Middle frontal gyrus (tissue), 1 donor: ENCODE data around the gene MGAT4B.

Experiments used
- DNase-seq: peaks from one replicate; pipeline ENCODE4 v3.0.0-alpha.2; 2015; ENCODE audit warnings: low spot score; ENCODE audit errors: extremely low spot score

MGAT4B gene

GRCh38 chr5:179771311-179771895 lies 35.3 kb downstream of the MGAT4B start:
- no peak for DNase-seq

DNA sequence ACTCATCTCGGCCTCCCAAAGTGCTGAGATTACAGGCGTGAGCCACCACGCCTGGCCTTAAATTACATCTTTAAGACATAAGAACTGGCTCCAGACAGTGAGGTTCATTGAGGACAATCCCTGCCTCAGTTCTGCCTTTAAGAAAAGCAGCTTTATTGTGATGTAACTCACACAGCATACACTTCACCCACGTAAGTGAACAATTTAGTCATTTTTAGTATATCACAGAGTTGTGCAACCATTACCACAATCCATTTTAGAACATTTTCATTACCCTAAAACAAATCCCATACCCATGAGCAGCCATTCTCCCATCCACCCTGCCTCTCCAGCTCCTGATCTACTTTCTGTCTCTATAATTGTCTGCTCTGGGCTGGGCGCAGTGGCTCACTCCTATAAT lies 36.9 kb downstream of the MGAT4B start:
- no peak for DNase-seq

GRCh38 chr5:179769271-179769670 lies 37.4 kb downstream of the MGAT4B start:
- no peak for DNase-seq

DNA sequence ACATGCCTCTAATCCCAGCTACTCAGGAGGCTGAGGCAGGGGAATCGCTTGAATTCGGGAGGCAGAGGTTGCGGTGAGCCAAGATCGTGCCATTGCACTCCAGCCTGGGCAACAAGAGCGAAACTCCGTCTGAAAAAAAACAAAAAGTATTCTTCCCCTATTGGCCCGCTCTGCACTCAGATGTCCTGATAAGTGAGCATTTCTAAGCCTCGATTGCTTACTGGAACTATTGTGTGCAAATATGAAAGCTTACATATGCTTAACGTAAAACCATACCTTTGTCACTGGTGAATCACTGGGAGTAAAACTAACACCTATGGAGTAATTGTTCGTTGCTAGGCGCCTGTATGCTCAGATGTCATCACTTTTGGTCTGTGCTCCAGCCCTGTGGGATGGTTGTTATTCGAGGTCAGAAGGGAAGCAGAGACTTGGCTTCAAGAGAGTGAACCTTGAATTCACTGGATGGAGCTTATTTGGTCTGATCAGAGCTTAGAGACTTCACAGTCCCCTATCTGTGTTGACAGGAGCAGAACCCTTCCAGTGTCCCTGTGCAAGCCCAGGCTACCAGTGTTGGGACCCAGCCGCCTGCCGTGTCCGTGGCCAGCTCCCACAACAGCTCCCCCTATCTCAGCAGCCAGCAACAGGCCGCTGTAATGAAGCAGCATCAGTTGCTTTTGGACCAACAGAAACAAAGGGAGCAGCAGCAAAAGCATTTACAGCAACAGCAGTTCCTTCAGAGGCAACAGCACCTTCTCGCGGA lies 38.2 kb downstream of the MGAT4B start:
- DNase-seq = no peak

DNA sequence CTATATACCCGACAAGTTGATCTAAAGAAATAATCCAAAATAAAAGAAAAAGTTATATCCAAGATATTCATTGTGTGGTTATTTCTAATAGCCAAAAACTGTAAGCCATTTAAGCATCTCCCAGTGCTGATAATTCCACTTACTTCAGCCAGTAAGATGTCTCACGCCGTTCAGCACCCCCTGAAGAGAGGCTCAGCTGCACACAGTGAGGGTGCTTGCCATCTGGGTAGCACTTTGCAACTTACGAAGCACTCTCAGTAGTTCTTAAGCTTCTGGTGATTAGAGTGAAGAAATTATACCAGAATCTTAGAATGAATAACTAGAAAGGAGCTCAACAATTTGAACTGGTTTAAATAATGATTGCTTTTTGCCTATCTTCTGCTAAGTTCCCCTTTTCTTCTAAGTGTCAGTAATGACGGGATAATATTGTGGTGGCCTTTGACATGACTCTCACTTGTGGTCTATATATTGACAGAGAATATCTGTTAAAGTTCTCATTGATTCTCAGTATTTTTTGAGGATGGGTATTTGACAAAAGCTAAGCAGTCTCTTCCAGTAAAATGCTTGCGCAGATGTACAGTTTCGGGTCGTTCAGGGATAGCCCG lies 39.1 kb downstream of the MGAT4B start:
- no peak for DNase-seq

GRCh38 chr5:179766726-179767455 lies 39.8 kb downstream of the MGAT4B start:
- DNase-seq = no peak

GRCh38 chr5:179766021-179766725 lies 40.5 kb downstream of the MGAT4B start:
- DNase-seq = no peak

DNA sequence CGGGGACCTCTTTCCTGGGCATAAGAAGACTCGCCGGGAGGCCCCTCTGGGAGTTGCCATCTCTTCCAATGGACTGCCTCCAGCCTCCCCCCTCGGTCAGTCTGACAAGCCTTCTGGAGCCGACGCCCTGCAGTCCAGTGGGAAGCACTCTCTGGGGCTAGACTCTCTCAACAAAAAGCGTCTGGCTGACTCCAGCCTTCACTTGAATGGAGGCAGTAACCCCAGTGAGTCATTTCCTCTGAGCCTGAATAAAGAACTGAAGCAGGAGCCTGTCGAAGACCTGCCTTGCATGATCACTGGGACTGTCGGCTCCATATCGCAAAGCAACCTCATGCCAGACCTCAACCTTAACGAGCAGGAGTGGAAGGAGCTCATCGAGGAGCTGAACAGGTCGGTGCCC lies 41.3 kb downstream of the MGAT4B start:
- DNase-seq = no peak

GRCh38 chr5:179764056-179764455 lies 42.6 kb downstream of the MGAT4B start:
- no peak for DNase-seq

DNA sequence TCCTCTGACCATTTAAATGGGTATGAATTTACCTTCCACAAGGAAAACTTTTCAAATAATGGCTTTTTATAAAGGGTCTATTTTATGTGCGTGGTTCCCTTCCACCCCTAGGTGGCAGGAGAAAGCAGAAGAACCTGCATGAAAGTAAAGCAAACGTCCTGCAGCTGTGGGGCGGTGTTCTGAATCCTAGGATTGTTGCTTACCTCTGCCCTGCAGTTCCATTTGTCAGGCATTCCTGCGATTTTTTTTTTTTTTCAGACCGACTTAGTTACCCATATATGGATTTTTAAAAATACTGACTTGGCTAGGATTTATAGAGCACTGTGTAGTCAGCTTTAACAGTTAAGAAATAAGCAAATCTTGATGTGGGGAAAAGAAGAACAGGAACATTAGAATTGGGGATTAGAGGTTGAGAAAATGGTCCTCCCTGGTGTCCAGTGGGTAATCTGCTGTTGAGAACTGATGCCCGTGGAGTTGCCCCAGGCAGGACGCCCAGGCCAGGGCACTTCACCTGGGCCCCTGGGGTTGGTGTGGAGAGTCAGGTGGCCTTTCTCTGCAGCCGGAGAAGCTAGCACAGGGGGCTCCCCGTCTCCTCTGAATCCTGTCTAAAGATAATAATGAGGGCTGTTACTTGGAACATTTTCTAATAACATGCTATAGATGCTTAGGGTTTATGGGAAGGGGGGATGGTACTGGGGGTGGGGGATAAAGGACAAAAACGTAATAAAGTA lies 43.3 kb downstream of the MGAT4B start:
- DNase-seq = no peak

DNA sequence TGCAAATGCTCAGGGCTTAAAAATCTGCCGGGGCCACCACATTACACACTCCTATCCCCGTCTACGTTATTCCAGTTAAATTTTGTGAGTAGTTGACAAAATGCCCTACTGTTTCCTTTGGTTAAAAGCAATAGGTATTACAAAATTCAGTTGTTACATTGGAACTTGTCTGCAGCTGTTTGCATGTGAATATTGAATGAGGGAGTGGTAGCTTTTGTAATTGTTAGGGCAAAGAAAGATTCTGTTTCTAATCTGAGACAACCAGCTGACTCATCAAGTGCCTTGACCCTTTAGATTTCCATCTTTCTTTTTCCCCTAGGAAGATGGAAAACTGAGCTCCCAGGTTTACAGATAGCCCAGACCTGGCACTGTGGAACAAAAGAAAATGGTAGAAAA lies 43.9 kb downstream of the MGAT4B start:
- no peak for DNase-seq

DNA sequence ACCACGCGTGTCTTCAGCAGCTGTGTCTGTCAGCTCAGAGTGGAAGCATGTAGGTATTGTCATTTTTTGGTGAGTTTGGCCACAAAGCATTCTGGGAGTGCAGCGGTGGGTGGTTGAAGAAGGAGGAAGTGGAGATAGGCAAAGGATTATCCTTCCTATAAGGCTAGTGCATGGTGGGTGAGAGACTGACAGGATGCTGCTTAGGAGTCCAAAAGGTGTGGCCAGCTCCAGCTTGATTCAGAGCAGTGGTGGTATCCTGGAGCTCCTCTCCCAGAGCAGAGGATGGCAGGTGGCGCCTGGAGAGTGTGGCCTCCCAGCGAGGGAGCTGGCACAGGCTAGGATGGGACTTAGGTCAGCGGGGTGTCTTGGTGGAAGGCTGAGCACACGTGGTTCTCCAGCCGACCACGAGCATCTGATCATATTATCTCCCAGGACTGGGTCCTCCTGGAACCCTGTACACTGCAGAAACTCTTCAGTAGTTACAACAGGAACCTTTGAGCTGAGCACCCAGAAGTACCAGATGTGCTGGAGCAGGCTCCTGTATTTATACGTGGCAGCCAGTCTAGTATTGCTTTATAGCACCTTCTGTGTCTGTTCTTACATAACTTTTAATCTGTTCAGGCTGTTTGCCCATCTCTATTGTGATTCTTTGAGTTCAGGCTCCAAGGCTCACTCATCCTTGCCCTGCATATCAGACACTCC lies 44.4 kb downstream of the MGAT4B start:
- DNase-seq = no peak

DNA sequence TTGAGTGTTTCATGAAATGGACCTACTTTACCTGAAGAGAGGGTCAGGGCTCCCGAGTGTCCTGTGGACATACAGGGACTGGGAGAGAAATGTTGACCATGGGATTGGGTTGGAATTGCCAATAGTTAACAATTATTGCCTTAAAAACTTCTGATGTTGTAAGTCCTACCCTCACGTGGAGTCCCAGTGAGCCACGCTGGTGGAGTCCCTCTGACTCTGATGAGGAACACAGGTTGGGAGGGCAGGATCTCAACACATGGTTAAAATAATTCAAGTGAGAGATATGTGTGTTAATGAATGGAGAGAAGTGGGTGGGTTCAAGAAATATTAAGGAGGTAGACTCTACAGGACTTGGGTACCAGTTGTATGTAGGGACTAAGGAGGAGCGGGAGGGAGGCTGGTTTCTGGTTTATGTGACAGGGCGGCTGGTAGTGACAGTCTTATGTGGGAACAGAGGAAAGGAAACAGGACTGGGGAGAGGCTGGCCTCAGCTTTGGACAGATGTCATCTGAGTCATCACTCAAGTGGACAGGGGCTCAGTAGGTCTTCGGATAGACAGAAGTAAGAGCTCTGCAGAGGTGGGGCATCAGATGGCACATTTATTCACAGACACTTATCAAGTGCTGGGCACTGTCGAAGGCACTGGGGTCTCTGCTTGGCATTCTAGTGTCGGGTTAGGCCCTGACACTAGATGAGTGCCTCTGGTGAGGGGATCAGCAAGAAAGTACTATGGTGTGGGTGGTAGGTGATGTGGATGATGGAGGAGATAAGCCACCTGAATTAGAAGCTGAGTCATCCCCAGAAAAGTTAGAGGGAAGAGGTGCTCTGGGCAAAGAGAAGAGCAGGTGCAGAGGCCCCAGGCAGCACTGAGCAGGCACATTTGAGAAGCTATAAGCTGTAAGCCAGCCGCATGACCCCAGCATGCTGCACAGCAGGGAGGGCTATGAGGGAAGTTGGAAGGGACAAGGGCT lies 46.8 kb downstream of the MGAT4B start:
- DNase-seq = no peak

DNA sequence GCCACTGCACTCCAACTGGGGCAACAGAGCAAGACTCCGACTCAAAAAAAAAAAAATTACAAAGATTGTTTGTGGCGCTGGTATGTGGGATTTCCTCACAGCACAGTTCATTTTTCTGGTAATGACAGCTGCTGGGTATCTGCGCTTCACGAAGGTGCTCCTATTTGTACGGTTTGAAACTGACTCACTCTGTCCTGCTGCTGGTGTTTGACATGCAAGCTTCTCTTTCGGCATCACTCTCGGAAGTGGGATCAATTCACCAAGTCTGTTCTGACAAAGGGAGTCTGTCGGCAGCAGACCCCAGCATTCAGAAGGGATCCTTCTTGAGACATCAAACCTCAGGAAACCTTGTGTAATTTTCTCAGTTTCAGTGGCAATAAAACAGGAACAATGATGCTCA lies 47.7 kb downstream of the MGAT4B start:
- DNase-seq = no peak

DNA sequence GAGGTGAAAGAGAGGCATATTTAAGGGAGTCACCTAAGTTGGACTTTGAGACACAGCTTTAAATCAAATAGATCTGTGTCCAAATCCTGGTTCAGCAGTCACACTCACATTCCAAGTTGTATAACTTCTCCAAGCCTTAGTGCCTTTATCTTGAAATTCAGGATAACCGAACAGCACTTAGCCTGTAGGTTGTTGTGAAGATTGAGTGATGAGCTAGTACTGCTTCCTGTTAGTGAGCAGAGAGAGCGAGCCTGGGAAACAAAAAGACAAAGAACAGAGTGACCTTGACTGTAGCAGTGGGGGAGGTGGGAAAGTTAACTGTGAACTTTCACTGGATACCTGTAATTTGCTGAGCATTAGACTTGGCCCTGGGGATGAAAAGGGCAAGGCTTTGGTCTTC lies 51.6 kb downstream of the MGAT4B start:
- no peak for DNase-seq

DNA sequence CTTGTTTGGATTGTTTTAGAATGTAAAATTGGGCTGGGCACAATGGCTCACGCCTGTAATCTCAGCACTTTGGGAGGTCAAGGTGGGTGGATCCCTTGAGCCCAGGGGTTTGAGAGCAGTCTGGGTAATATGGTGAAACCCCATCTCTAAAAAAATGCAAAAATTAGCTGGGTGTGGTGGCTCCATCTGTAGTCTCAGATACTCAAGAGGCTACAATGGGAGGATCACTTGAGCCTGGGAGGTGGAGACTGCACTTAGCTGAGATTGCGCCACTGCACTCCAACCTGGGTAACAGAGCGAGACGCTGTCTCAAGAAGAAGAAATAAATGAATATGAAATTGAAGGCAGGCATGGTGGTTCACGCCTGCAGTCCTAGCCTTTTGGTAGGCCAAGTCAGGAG lies 52.7 kb downstream of the MGAT4B start:
- no peak for DNase-seq

DNA sequence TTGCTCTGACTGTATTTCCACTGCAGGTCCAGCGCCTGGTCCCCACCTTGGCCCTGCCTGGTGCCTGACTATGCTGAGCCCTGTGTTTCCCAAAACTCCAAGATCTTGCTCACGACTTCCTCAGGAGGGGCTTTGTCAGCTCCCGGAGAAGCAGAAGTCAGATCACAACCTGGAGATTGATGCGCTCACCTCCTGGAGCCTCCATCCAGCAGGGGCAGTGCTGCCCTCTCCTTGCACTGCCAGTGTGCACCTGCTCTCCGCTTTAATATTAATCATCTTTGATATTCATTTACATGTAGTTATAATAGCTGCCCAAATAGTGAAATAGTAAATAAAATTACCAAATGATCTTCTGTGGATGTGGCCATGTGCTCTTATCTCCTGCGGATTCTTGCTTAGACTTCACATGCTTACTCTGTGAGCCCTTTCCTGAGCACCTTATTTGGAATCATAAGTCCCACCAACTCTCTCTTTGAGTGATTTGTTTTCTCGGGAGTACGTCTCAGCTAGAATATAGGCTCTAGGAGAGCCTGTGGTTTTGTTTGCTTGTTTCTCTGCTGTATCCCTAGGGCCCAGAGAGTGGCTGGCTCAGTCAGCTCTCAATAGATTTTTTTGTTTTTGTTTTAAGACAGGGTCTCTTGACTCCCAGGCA lies 56.7 kb downstream of the MGAT4B start:
- no peak for DNase-seq

DNA sequence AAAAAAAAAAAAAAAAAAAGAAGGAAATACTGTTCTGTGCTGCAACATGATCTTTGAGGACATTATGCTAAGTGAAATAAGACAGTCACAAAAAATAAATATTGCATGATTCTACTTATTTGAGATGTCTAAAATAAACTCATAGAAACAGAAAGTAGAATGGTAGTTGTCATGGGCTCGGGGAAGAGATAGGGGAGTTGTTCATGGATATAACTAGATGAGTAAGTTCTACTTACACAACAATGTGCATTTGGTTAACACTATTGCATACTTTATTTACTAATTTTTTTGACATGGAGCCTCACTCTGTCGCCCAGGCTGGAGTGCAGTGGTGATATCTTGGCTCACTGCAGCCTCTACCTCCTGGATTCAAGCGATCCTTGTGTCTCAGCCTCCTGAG lies 58.9 kb downstream of the MGAT4B start:
- no peak for DNase-seq
